ENCODE data around the gene MMS22L.

Gene MMS22L

GRCh38 chr6:97133067-97133466 is 149.9 kb downstream of the MMS22L start:
- Histone ChIP-seq H3K4me3 (ENCODE audit: low read length, poor library complexity, severe bottlenecking) (no peak overlapping the region), H3K36me3 (ENCODE audit: insufficient read depth, low read length) (no peaks in the 10 kb centered on the region), H3K4me2 (ENCODE audit: low read depth, low read length, poor library complexity, severe bottlenecking) (no peak overlapping the region), H3K4me1 (ENCODE audit: insufficient read depth, low read length, poor library complexity, severe bottlenecking) (no peaks in the 10 kb centered on the region), H4K20me1 (ENCODE audit: insufficient read depth, low read length, poor library complexity, severe bottlenecking) (no peaks in the 10 kb centered on the region), H2AFZ (ENCODE audit: low read length) (no peak overlapping the region), H3K9ac (ENCODE audit: low read depth, low read length, poor library complexity, severe bottlenecking) (no peak overlapping the region), H3K27me3 (ENCODE audit: insufficient read depth, low read length, poor library complexity, severe bottlenecking) (no peaks in the 10 kb centered on the region), H3K9me2 (replicated peaks; ENCODE audit: low read depth, low read length) (no peaks in the 10 kb centered on the region), H3K79me2 (ENCODE audit: insufficient read depth, low read length) (no peaks in the 10 kb centered on the region), H3K9me3 (ENCODE audit: insufficient read depth, low read depth, low read length) (no peaks in the 10 kb centered on the region), H3F3A (ENCODE audit: low read depth) (no peaks in the 10 kb centered on the region)
- TF ChIP-seq EZH2phosphoT487 (IDR thresholded peaks at IDR 0.05; ENCODE audit: borderline replicate concordance): no peak
- TF ChIP-seq CTCF (conservative IDR thresholded peaks at IDR 0.05; ENCODE audit: low read length): no peak

GRCh38 chr6:97129106-97129505 is 153.9 kb downstream of the MMS22L start:
- no peak overlapping the region for H3K9ac ChIP-seq (ENCODE audit: low read depth, low read length, poor library complexity, severe bottlenecking)
- H3K9me2 ChIP-seq (replicated peaks; ENCODE audit: low read depth, low read length): no peaks in the 10 kb centered on the region
- no peak overlapping the region for H2AFZ ChIP-seq (ENCODE audit: low read length)
- H4K20me1 ChIP-seq (ENCODE audit: insufficient read depth, low read length, poor library complexity, severe bottlenecking): no peaks in the 10 kb centered on the region
- H3K4me2 ChIP-seq (ENCODE audit: low read depth, low read length, poor library complexity, severe bottlenecking): no peak overlapping the region
- no peaks in the 10 kb centered on the region for H3F3A ChIP-seq (ENCODE audit: low read depth)
- H3K36me3 ChIP-seq (ENCODE audit: insufficient read depth, low read length): no peaks in the 10 kb centered on the region
- H3K79me2 ChIP-seq (ENCODE audit: insufficient read depth, low read length): no peaks in the 10 kb centered on the region
- no peak overlapping the region for H3K4me3 ChIP-seq (ENCODE audit: low read length, poor library complexity, severe bottlenecking)
- TF ChIP-seq EZH2phosphoT487 (IDR thresholded peaks at IDR 0.05; ENCODE audit: borderline replicate concordance) (no peak), CTCF (conservative IDR thresholded peaks at IDR 0.05; ENCODE audit: low read length) (no peak)
- H3K4me1 ChIP-seq (ENCODE audit: insufficient read depth, low read length, poor library complexity, severe bottlenecking): no peaks in the 10 kb centered on the region
- H3K27me3 ChIP-seq (ENCODE audit: insufficient read depth, low read length, poor library complexity, severe bottlenecking): no peaks in the 10 kb centered on the region
- H3K9me3 ChIP-seq (ENCODE audit: insufficient read depth, low read depth, low read length): no peaks in the 10 kb centered on the region

GRCh38 chr6:97128507-97128906 is 154.5 kb downstream of the MMS22L start:
- H3K4me1 ChIP-seq (ENCODE audit: insufficient read depth, low read length, poor library complexity, severe bottlenecking): no peaks in the 10 kb centered on the region
- no peaks in the 10 kb centered on the region for H3K36me3 ChIP-seq (ENCODE audit: insufficient read depth, low read length)
- no peaks in the 10 kb centered on the region for H4K20me1 ChIP-seq (ENCODE audit: insufficient read depth, low read length, poor library complexity, severe bottlenecking)
- TF ChIP-seq CTCF (conservative IDR thresholded peaks at IDR 0.05; ENCODE audit: low read length): no peak
- no peak for TF ChIP-seq EZH2phosphoT487 (IDR thresholded peaks at IDR 0.05; ENCODE audit: borderline replicate concordance)
- H3K9me2 ChIP-seq (replicated peaks; ENCODE audit: low read depth, low read length): no peaks in the 10 kb centered on the region
- H3K9me3 ChIP-seq (ENCODE audit: insufficient read depth, low read depth, low read length): no peaks in the 10 kb centered on the region
- no peaks in the 10 kb centered on the region for H3K79me2 ChIP-seq (ENCODE audit: insufficient read depth, low read length)
- H3K4me2 ChIP-seq (ENCODE audit: low read depth, low read length, poor library complexity, severe bottlenecking): no peak overlapping the region
- no peak overlapping the region for H3K9ac ChIP-seq (ENCODE audit: low read depth, low read length, poor library complexity, severe bottlenecking)
- no peak overlapping the region for H2AFZ ChIP-seq (ENCODE audit: low read length)
- no peaks in the 10 kb centered on the region for H3K27me3 ChIP-seq (ENCODE audit: insufficient read depth, low read length, poor library complexity, severe bottlenecking)
- H3K4me3 ChIP-seq (ENCODE audit: low read length, poor library complexity, severe bottlenecking): no peak overlapping the region
- H3F3A ChIP-seq (ENCODE audit: low read depth): no peaks in the 10 kb centered on the region
